Activated CD8-positive, alpha-beta memory T cell treated with anti-CD3 and anti-CD28 coated beads for 48 hours (primary cell): ENCODE results near the gene ERC1.
A peak's percentile ranks its signal among the peaks of the same experiment; 100 is the strongest.

Source experiments
- DNase-seq, 3 experiments: peaks; one replicate each; pipeline ENCODE4 v3.0.0-alpha.2; 2020; ENCODE audit warnings: low read depth in 2 of 3, low spot score in 2 of 3

The ERC1 gene

DNA sequence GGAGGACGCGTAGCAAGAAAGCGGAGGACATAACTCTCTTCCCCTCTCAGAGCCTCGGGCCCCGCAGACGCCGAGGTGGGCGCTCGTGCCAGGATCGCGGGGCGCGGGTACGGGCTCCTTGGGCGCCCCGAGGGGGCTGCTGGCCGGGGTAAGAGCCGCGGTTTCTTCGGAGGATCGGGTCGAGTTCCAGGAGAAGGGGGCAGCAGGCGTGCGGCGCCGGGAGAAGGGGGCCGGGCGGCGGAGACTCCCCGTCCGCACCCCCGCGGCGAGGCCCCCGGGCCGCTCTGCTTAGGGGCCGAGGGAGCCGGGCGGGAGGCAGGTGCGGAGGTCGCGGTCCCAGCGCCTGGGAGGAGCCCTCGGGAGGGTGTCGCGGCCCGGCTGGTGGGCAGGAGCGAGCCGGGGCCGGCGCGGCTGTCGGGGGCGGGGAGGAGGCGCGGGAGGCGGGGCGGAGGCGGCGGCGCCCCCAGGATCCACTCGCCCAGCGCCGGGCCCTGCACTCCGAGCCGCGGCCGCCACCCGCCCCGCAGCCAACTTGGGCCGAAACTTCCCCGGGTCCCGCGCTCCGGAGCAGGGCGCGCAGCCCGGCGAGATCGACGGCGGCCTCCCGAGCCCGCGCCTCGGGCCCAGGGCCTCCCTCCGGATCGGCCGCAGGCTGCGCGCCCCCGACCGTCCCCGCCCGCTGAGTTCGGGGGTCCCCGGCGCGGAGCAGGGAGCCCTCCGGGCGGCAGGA, 539.0 kb downstream of the ERC1 start:
- DNase-seq: no peak

DNA sequence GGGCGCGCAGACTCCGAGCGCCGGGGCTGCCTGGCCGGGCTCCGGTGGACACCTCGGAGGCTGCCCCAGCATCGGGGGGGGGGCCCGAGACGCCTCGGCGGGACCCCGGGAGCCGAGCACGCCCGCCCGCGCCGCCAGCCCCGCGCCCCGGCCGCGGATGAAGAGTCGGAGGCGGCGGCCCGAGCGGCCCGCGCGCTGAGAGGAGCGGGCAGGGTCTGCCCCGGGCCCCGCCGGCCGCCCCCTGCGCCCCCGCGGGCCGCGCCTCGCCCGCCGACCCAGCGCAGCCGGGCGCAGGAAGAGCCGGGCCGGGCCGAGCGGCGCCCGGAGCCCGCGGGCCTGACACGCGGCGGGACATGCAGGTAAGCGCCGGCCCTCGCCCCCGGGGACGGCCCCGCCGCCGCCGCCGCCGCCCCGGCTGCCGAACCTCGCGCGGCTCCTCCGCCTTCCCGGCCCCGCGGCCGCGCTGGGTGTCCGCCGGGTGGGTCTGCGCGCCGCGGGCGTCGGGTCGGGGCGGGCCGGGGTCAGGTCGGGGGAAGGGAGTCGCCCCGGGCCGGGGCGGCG, 539.6 kb downstream of the ERC1 start:
- no peak for DNase-seq

DNA sequence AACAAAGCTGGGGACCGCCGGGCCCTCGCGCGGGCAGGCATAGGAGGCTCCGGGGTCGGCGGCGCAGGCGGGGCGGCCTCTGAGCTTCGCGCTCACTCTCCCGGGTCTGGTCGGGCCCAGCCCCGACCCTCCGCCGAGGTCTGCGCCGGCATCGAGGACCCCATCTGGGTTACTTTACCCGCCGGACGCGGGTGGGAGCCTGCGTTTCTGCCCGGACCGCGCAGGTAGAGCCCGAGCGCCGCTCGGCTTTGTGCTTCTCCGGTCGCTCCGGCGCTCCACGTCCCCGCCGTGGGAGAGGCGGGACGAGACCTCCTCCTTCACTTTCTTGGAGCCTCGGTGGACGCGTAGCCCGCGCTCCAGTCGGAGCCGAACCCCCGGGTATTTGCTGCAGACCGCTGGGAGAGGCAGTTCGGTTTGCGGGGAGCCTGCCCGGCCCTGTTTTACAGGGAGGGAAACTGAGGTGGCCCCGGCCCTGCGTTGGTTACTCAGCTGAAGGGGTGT, 540.2 kb downstream of the ERC1 start:
- DNase-seq: no peak

- DNase-seq: no peak
Observed at GRCh38 chr12:1531654-1532374, 540.8 kb downstream of the ERC1 start.

DNA sequence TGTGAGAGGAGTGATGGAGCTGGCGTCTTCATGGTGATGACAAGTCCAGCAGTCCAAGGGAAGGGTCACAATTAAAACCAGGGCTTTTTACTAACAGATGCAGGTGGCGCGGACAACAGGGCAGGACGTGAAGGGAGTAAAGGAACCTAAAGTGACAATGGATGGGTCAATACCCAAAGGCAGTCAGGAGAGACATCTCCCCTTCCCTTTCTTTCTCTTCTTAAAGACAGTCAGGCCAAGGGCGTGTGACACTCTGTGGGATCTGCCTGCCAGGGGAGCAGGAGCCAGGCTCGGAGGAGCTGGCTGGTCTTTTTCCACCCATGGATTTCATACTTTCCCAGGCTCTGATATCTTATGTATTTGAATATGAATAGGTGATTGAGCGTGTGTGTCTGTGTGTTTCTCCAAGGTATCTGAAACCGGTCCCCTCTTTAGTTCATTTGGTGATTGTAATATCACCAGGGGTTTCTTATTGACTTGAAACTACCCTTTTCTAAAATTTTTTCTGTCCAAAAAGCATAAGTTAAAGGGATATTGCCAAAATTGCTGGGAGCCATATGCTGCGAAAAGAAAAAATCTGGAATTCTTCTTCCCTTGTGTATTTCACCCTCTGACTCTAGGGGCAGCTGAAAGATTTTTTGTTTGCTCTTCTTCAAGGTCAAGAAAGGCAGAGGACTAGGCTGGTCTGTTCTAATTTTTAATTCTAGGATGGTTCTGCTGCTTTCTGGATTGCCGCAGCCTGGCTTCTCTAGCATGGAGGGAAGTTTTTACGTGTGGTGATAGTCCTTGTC, 541.5 kb downstream of the ERC1 start:
- DNase-seq: no peak

GRCh38 chr12:1533205-1533601, 542.2 kb downstream of the ERC1 start:
- no peak for DNase-seq

- DNase-seq: peak in 1 of 3 experiments; percentile 30
Observed at GRCh38 chr12:1533602-1534304, 542.7 kb downstream of the ERC1 start.

GRCh38 chr12:1534748-1535147, 543.7 kb downstream of the ERC1 start:
- DNase-seq: no peak

DNA sequence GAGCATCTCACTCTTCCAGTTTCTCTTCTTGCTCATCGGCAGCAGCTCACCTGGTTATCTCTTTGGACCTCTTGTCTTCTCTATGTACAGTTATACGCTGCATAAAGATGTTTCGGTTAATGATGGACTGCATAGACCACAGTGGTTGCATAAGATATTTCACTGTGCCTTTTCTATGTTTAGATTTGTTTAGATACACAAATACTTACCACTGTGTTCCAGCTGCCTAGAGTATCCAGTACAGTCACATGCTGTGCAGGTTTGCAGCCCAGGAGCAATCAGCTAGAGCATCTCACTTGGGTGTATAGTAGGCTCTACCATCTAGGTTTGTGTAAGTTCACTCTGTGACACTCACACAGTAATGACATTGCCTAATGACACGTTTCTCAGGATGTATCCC, 545.8 kb downstream of the ERC1 start:
- DNase-seq: no peak

GRCh38 chr12:1539135-1539534, 548.1 kb downstream of the ERC1 start:
- no peak for DNase-seq

DNA sequence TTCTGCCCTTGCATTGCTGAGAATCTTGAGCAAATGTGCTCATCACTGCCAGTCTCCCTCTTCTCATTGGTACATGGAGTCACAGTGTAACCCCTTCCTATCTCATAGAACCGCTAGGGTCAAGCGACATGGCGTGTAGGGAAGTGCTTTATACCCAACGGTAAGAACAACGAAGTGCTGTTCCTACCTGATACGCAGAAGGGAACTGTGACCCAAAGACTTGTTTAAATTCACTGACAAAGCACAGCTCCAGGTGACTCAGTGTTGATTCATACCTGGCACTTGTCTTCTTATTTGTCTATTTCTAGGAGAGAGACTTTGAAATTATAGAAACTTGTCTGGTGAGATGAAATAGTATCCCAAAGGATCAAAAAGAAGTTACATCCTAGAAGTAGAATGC, 549.7 kb downstream of the ERC1 start:
- DNase-seq: no peak

DNA sequence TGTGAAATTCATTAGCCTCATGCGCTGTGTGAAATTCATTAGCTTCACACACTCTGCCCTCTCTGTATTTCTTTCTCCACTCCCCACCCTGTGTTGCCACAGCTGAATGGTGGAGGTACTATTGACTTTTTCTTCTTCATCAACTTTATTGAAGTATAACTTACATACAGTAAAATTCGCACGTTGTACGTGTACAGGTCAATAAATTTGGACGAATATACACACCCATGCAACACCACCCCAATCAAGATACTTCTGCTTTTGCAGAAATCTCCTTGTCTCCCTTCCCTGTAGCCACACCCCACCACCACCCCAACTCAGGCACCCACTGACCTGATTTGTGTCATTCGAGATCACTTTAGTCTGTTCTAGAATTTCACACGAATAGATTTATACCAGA, 551.6 kb downstream of the ERC1 start:
- DNase-seq: no peak

- DNase-seq: no peak
Observed at GRCh38 chr12:1544996-1545700, 554.1 kb downstream of the ERC1 start.
